ENCODE measurements around the gene TMEM53.

DNA sequence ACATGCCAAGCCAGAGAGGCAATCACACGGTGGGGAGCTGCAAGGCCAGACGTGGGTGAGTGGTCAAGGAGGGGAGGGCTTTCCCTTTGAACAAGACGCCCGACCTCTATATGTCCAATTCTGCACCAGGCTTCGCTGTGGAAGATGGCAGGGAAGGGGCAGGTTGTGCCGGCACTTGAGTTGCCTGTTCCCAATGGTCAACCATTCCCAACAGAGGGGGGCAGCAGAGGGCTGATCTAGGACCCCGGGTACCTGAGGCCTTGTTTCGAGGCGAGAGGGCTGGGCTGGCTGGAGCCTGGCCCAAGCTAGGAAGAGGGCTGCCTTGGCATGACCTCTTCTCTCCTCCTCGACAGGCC lies 64.9 kb downstream of the TMEM53 start:
- TF ChIP-seq POLR2A (IDR thresholded peaks at IDR 0.05; ENCODE audit: low read depth, low read length) (no peak), TAF1 (IDR thresholded peaks at IDR 0.05; ENCODE audit: borderline replicate concordance, low read depth, low read length) (no peak), POLR2AphosphoS5 (IDR thresholded peaks at IDR 0.05; ENCODE audit: low read depth, low read length) (no peak)

Measured in GM12892 (cell line).